Endothelial cell of hepatic sinusoid (primary cell): ENCODE results near the gene GFER.

Source experiments
- in situ Hi-C: cut with HindIII; loops from 2 replicates; pipeline ENCODE4 v1.10.0; 2017; ENCODE audit warnings: low sequenced_read_pairs

The GFER gene

GRCh38 chr16:1989209-1990100 is 5.5 kb downstream of the GFER start, which contains the start of gene SYNGR3:
Gene SYNGR3, plus strand, starts transcription at chr16:1989970. Its CDS starts 133 bp downstream, at chr16:1990103.
- in situ Hi-C loops, result no loop called here

GRCh38 chr16:1990101-1990350 is 6.0 kb downstream of the GFER start:
- in situ Hi-C loops, result no loop called here

GRCh38 chr16:1990351-1991134 is 6.5 kb downstream of the GFER start:
- in situ Hi-C loops, result no loop called here

GRCh38 chr16:1991135-1991551 is 7.2 kb downstream of the GFER start:
- in situ Hi-C loops, result no loop called here

GRCh38 chr16:1991588-1991947 is 7.6 kb downstream of the GFER start:
- in situ Hi-C loops, result no loop called here

GRCh38 chr16:1991948-1992703 is 8.1 kb downstream of the GFER start:
- in situ Hi-C loops, result no loop called here

GRCh38 chr16:1992704-1993317 is 8.8 kb downstream of the GFER start:
- in situ Hi-C loops, result no loop called here

- in situ Hi-C loops, result no loop called here
Measured at GRCh38 chr16:1993731-1994131, 9.7 kb downstream of the GFER start.

- in situ Hi-C loops, result no loop called here
Measured at GRCh38 chr16:1997494-1998359, 13.7 kb downstream of the GFER start.

- in situ Hi-C loops, result no loop called here
Measured at GRCh38 chr16:1998360-1998835, 14.4 kb downstream of the GFER start.

GRCh38 chr16:1998852-1999801 is 15.1 kb downstream of the GFER start:
- in situ Hi-C loops, result no loop called here

- in situ Hi-C loops, result no loop called here
Measured at GRCh38 chr16:1999866-2000514, 16.0 kb downstream of the GFER start.

GRCh38 chr16:2001035-2001434 is 17.0 kb downstream of the GFER start:
- in situ Hi-C loops, result no loop called here

GRCh38 chr16:2001456-2002355 is 17.7 kb downstream of the GFER start:
- in situ Hi-C loops, result no loop called here

- in situ Hi-C loops, result no loop called here
Measured at GRCh38 chr16:2002406-2003230, 18.6 kb downstream of the GFER start.

- in situ Hi-C loops, result no loop called here
Measured at GRCh38 chr16:2003231-2003826, 19.3 kb downstream of the GFER start.
